Renal cortex interstitium (tissue), 11 donors: ENCODE measurements around the gene MAD2L2. TPM values are rescaled to one million over a fixed set of nuclear protein-coding genes. Genes with fewer than 3 reads are reported as not detected.

Experiments
- DNase-seq, 11 donors: peaks; one replicate each; pipeline ENCODE4 v3.0.0-alpha.2; 2013; ENCODE audit warnings: low read depth in 9 of 11, low spot score in 4 of 11; ENCODE audit errors: extremely low read depth in 1 of 11
- polyA plus RNA-seq, 3 donors: library from polyadenylated mRNA; unstranded; fragments of 120-200 nt; gene quantifications; one replicate each; pipeline ENCODE4 v1.2.1, GENCODE V29; 2013; ENCODE audit not compliant: insufficient read length in 3 of 3

MAD2L2 gene
- polyA plus RNA-seq, 3 donors = 41.1 to 52.2 (median 44.7) TPM

- DNase-seq = no peak
These were observed 32.9 kb downstream of the MAD2L2 start for GRCh38 chr1:11648039-11648438.

- DNase-seq = no peak
These were observed 33.6 kb downstream of the MAD2L2 start for GRCh38 chr1:11647333-11647732.

GRCh38 chr1:11646317-11646716, 34.6 kb downstream of the MAD2L2 start:
- DNase-seq = no peak

DNA sequence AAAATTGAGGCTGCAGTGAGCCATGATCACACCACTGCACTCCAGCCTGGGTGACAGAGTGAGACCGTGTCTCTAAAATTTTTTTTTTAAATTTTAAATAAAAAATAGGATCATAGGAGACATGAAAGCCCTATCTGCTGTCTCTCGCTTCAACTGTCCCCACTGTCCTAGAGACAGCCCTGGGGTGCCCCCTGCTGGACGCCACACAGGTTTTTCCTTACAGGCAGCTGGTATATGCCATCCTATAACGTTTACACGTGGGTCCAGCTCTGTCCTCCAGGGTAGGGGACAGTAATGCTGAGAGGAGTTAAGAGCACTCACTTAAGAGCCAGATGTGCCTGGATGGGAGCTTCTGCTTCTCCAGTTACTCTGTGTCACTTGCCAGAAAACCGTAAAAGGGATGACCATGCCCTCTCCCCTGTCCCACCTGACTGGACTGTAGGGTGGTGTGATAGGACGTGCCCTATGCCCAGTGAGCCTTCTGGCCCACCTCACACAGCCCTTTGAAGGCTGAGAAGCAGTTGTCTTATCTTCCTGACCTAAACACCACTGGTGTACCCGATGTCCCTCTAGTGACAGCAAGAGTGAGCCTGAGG, 35.2 kb downstream of the MAD2L2 start:
- peak in 5 of 11 donors; percentile 49 to 68 (median 56) for DNase-seq

DNA sequence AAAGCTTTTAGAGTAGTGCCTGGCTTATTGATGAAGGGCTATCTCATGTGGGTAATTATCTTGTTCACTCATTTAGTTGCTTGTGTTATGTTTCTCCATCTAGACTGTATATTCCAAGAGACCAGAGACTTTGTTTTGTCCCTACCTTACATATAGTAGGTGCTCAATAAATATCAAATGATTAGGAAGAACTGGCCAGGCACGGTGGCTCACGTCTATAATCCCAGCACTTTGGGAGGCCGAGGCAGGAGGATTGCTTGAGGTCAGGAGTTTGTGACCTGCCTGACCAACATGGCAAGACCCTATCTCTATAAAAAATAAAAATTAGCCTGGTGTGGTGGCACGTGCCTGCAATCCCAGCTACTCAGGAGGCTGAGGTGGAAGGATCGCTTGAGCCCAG, 35.7 kb downstream of the MAD2L2 start:
- DNase-seq = no peak

- DNase-seq = no peak
These were observed 37.2 kb downstream of the MAD2L2 start for GRCh38 chr1:11643782-11644181.

DNA sequence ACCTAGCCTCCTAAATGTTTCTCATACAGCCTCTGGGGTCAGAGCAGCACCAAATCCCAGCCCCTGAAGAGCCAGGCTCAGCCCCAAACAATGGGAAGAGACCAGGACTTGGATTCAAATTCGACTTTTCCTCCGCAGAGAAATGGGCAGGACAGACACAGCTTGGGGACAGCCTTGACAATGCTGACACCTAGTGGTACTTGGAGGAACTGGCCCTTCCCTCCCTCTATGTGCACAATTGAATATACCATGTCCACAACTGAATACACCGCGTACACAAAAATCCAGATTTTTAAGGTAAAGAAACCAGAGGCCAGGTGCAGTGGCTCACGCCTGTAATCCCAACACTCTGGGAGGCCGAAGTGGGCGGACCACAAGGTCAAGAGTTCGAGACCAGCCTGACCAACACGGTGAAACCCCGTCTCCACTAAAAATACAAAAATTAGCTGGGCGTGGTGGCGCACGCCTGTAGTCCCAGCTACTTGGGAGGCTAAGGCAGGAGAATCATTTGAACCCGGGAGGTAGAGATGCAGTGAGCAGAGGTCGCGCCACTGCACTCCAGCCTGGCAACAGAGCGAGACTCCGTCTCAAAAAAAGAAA, 38.4 kb downstream of the MAD2L2 start:
- DNase-seq = peak in 3 of 11 donors; percentile 39 to 45 (median 42)

GRCh38 chr1:11641776-11642305, 39.1 kb downstream of the MAD2L2 start:
- DNase-seq = no peak

- DNase-seq = no peak
These were observed 40.0 kb downstream of the MAD2L2 start for GRCh38 chr1:11640944-11641343.

GRCh38 chr1:11640101-11640500, 40.8 kb downstream of the MAD2L2 start:
- no peak for DNase-seq

DNA sequence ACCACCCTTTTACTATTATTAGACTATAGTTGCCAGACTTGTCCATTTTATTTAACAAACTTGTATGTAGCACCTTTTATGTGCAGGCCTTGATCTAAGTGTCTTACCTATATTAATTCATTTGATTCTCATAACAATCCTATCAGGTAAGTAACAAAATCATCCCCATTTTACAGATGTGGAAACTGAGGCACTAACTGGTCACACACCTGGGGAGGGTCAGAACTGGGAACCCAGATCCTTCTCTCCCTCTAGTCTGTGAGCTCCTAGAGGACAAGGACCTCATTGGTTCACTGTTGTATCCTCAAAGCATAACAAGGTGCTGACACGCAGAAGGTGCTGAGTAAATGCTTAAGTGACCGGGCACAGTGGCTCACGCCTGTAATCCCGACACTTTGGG, 41.6 kb downstream of the MAD2L2 start:
- DNase-seq = no peak

- no peak for DNase-seq
These were observed 42.8 kb downstream of the MAD2L2 start for GRCh38 chr1:11638121-11638520.

- DNase-seq = no peak
These were observed 46.4 kb downstream of the MAD2L2 start for GRCh38 chr1:11634365-11635192.

DNA sequence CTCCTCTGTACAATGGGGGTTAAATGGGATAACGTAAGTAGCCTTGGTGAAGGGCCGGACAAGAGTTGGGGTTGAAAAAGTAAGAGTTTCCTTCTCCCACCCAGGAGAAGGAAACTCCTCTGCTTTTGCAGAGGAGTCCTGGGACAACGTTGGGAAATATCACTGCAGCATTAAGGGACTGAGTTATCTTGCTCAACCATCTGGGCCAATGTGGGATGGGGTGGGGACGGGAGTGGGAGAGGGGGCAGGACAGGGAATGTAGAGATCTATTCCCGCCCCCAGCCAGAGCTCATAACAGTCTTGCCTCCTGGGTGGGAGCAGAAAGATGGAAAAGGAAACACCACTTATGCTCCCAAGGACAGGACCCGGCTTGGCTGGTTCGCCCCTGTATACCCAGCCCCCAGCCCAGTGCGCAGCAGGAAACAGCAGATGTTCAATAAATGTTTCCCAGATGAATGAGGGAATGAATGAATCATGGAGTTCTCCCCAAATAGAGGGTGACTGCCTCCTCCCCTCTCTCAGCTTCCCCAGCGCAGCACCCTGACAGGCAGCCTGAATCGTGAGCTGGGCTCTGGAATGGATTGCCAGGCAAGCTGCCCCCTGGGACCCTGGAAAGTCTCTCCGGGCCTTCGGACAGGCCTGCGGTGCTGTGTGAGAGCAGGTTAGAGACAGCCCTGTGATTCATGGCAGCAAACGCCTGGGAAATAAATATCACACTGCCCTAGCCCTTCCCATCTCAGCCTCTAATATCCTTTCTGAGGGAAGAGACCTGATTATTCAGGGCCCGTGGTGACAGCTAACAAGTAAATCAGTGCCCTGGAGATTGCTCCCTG, 51.5 kb downstream of the MAD2L2 start:
- no peak for DNase-seq

- DNase-seq = no peak
These were observed 52.2 kb downstream of the MAD2L2 start for GRCh38 chr1:11628767-11629166.

- DNase-seq = no peak
These were observed 54.4 kb downstream of the MAD2L2 start for GRCh38 chr1:11626551-11626950.
